ENCODE results near the gene ZMYM4. TPM values are rescaled to one million over a fixed set of nuclear protein-coding genes. Genes with fewer than 3 reads are reported as not detected.

The ZMYM4 gene
- polyA plus RNA-seq, 1 donor (not counting 4 experiments of a cell fraction or from before 2014, with no cell fraction given), result 24.8 TPM

DNA sequence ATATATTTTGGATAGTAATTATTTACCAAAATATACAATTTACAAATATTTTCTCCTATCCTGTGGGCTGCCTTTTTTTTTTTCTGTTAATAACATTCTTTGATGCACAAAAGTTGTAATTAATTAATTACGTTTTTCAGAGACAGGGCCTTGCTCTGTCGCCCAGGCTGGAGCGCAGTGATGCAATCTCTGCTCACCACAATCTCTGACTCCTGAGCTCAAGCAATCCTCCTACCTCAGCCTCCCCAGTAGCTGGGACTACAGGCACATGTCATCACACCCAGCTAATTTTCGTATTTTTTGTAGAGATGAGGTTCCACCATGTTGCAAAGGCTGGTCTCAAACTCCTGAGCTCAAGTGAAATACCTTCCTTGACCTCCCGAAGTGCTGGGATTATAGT, 21.3 kb upstream of the ZMYM4 start:
- H4K20me1 ChIP-seq (ENCODE audit: control insufficient read depth, extremely low read depth, insufficient read depth, low read length), result no peaks in the 10 kb centered on the region
- no peaks in the 10 kb centered on the region for H3K79me2 ChIP-seq (ENCODE audit: control insufficient read depth, insufficient read depth, low read length)
- no peak overlapping the region for H3K27ac ChIP-seq (ENCODE audit: control insufficient read depth, insufficient read depth, low read length)
- FAIRE-seq (no peak), DNase-seq (ENCODE audit: low read depth, low spot score) (no peak)
- no peaks in the 10 kb centered on the region for H3K9me3 ChIP-seq (ENCODE audit: control insufficient read depth, low read depth, low read length)
- H3K36me3 ChIP-seq (ENCODE audit: control insufficient read depth in 2 of 2, extremely low read depth in 1 of 2, insufficient read depth in 2 of 2, low read length in 2 of 2), result no peaks in the 10 kb centered on the region
- H3K9me1 ChIP-seq (ENCODE audit: control insufficient read depth, extremely low read depth, insufficient read depth, low read length), result no peaks in the 10 kb centered on the region
- no peaks in the 10 kb centered on the region for H3K4me1 ChIP-seq (ENCODE audit: control insufficient read depth, extremely low read depth, insufficient read depth, low read length)
- no peak overlapping the region for H3K4me3 ChIP-seq (ENCODE audit: control insufficient read depth in 2 of 3, extremely low read depth in 1 of 3, insufficient read depth in 2 of 3, low read depth in 1 of 3, low read length in 3 of 3)
- H2AFZ ChIP-seq (ENCODE audit: control insufficient read depth, low read length), result no peak overlapping the region
- dilution Hi-C loops (cut with MboI; ENCODE audit: extremely low pct_ligation_motif_present, low sequenced_read_pairs), result no loop called here
- no peak for TF ChIP-seq EZH2 (IDR thresholded peaks at IDR 0.05; ENCODE audit: low read length)
- H3K27me3 ChIP-seq (ENCODE audit: control insufficient read depth, extremely low read depth, insufficient read depth, low read length), result no peaks in the 10 kb centered on the region
- no peak overlapping the region for H3K4me2 ChIP-seq (ENCODE audit: control insufficient read depth, extremely low read depth, insufficient read depth, low read depth, low read length)
- H3K9ac ChIP-seq (ENCODE audit: control insufficient read depth, extremely low read depth, insufficient read depth, low read length), result no peak overlapping the region

DNA sequence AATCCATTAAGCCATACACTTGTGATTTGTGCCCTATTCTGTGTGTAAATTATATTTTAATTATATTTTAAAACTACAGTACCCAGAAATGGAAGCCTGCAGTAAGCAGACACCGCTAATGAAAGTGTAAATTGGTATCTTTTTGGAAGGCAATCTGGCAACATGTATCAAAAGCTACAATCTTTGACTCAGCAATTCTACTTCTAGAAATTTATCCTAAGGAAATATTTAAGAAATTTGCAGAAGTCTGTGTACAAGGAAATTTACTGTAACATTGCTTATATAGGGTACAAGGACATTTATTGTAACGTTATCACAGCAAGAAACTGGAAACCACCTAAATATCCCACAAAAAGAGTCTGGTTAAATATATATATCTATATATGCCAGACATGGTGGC, 14.6 kb upstream of the ZMYM4 start:
- no peaks in the 10 kb centered on the region for H3K9me3 ChIP-seq (ENCODE audit: control insufficient read depth, low read depth, low read length)
- no peak overlapping the region for H3K4me2 ChIP-seq (ENCODE audit: control insufficient read depth, extremely low read depth, insufficient read depth, low read depth, low read length)
- FAIRE-seq, result no peak
- dilution Hi-C loops (cut with MboI; ENCODE audit: extremely low pct_ligation_motif_present, low sequenced_read_pairs), result no loop called here
- H3K4me3 ChIP-seq (ENCODE audit: control insufficient read depth in 2 of 3, extremely low read depth in 1 of 3, insufficient read depth in 2 of 3, low read depth in 1 of 3, low read length in 3 of 3), result no peak overlapping the region
- TF ChIP-seq CTCF (optimal IDR thresholded peaks at IDR 0.05 in 1 of 3, IDR thresholded peaks at IDR 0.05 in 1 of 3, conservative IDR thresholded peaks at IDR 0.05 in 1 of 3; ENCODE audit: extremely low read depth in 1 of 3, insufficient read depth in 2 of 3, low read length in 3 of 3) (no peak), EZH2 (IDR thresholded peaks at IDR 0.05; ENCODE audit: low read length) (no peak)
- H3K79me2 ChIP-seq (ENCODE audit: control insufficient read depth, insufficient read depth, low read length), result no peaks in the 10 kb centered on the region
- no peak overlapping the region for H3K9ac ChIP-seq (ENCODE audit: control insufficient read depth, extremely low read depth, insufficient read depth, low read length)
- no peaks in the 10 kb centered on the region for H3K27me3 ChIP-seq (ENCODE audit: control insufficient read depth, extremely low read depth, insufficient read depth, low read length)
- no peaks in the 10 kb centered on the region for H3K36me3 ChIP-seq (ENCODE audit: control insufficient read depth in 2 of 2, extremely low read depth in 1 of 2, insufficient read depth in 2 of 2, low read length in 2 of 2)
- no peak overlapping the region for H3K27ac ChIP-seq (ENCODE audit: control insufficient read depth, insufficient read depth, low read length)
- DNase-seq (ENCODE audit: low read depth, low spot score), result no peak
- H3K9me1 ChIP-seq (ENCODE audit: control insufficient read depth, extremely low read depth, insufficient read depth, low read length), result no peaks in the 10 kb centered on the region
- H2AFZ ChIP-seq (ENCODE audit: control insufficient read depth, low read length), result no peak overlapping the region
- no peaks in the 10 kb centered on the region for H3K4me1 ChIP-seq (ENCODE audit: control insufficient read depth, extremely low read depth, insufficient read depth, low read length)
- H4K20me1 ChIP-seq (ENCODE audit: control insufficient read depth, extremely low read depth, insufficient read depth, low read length), result no peaks in the 10 kb centered on the region

DNA sequence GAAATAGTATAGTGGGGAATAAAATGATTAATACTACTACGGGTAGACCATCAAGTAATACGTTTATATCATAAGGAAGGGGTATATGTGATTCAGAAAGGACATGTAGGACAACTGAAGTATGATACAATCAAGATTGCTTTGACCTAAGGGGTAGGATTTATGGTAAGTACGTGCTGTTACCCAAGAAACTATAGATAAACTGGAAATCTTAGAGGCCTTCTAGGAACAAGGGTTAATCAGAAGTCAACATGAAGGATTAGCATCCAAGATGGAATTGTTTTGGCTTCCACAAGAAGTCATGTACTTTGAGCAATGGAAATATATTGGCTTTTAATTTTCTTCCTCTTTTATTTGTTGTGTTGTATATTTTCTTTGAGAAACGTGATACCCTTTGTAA, 13.2 kb upstream of the ZMYM4 start:
- H3K27me3 ChIP-seq (ENCODE audit: control insufficient read depth, extremely low read depth, insufficient read depth, low read length), result no peaks in the 10 kb centered on the region
- H3K79me2 ChIP-seq (ENCODE audit: control insufficient read depth, insufficient read depth, low read length), result no peaks in the 10 kb centered on the region
- H3K4me2 ChIP-seq (ENCODE audit: control insufficient read depth, extremely low read depth, insufficient read depth, low read depth, low read length), result no peak overlapping the region
- H3K4me3 ChIP-seq (ENCODE audit: control insufficient read depth in 2 of 3, extremely low read depth in 1 of 3, insufficient read depth in 2 of 3, low read depth in 1 of 3, low read length in 3 of 3), result no peak overlapping the region
- no peaks in the 10 kb centered on the region for H3K9me1 ChIP-seq (ENCODE audit: control insufficient read depth, extremely low read depth, insufficient read depth, low read length)
- no peaks in the 10 kb centered on the region for H3K9me3 ChIP-seq (ENCODE audit: control insufficient read depth, low read depth, low read length)
- TF ChIP-seq CTCF (optimal IDR thresholded peaks at IDR 0.05 in 1 of 3, IDR thresholded peaks at IDR 0.05 in 1 of 3, conservative IDR thresholded peaks at IDR 0.05 in 1 of 3; ENCODE audit: extremely low read depth in 1 of 3, insufficient read depth in 2 of 3, low read length in 3 of 3) (no peak), EZH2 (IDR thresholded peaks at IDR 0.05; ENCODE audit: low read length) (no peak)
- no peak for FAIRE-seq
- no peak overlapping the region for H3K9ac ChIP-seq (ENCODE audit: control insufficient read depth, extremely low read depth, insufficient read depth, low read length)
- dilution Hi-C loops (cut with MboI; ENCODE audit: extremely low pct_ligation_motif_present, low sequenced_read_pairs), result no loop called here
- H3K36me3 ChIP-seq (ENCODE audit: control insufficient read depth in 2 of 2, extremely low read depth in 1 of 2, insufficient read depth in 2 of 2, low read length in 2 of 2), result no peaks in the 10 kb centered on the region
- H2AFZ ChIP-seq (ENCODE audit: control insufficient read depth, low read length), result no peak overlapping the region
- no peaks in the 10 kb centered on the region for H3K4me1 ChIP-seq (ENCODE audit: control insufficient read depth, extremely low read depth, insufficient read depth, low read length)
- H3K27ac ChIP-seq (ENCODE audit: control insufficient read depth, insufficient read depth, low read length), result no peak overlapping the region
- DNase-seq (ENCODE audit: low read depth, low spot score), result no peak
- no peaks in the 10 kb centered on the region for H4K20me1 ChIP-seq (ENCODE audit: control insufficient read depth, extremely low read depth, insufficient read depth, low read length)
